ENCODE measurements around the gene PDCD1. TPM values are rescaled to one million over a fixed set of nuclear protein-coding genes. Genes with fewer than 3 reads are reported as not detected.
A peak's percentile ranks its signal among the peaks of the same experiment; 100 is the strongest.

Gene PDCD1
- total RNA-seq, 4 donors from 2014 or later, result not detected

GRCh38 chr2:241855245-241855887 lies 3.3 kb downstream of the PDCD1 start:
- peak in 1 of 2 donors; percentile 55 for DNase-seq (ENCODE audit: low spot score in 2 of 2)

DNA sequence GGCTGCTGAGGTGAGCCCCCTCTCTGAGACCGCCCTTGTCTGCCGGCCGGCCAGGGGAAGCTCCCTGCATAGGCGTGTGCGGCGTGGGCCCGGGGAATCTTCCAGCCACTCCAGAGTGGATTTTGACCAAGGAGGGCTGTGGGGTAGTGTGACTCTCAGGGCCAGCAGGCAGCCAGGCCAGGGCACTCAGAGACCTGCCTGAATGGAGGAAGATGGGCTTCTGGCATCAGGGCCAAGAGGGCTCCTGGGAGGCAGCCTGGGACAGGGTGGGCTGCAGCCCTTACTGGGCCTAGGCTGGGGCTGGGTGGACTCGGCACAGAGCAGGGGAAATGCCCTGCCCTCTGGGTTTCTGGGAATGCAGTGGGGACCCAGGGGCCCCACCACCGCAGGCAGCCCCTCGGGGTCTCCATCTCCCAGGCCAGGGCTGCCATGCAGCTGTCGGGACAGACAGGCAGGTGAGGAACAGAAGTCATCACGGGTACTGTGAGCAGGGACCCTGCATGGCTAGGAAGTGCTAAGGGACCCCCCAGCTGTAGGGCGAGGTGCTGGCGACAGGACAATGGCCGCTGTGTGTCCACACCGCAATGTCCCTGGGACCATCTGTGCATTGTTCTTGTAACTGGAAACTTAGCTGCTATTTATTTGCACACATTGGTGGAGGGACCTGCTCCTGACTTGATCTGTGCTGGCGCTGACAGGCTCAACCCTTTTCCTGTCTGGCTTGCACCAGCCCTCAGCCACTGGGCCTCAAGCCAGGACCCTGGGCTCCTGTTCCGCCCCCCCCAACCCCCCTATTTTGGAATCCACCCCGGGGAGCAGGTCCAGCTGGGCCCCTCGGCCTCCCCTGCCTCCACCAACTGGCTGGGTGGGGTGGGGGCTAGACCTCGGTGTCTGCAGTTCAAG lies 4.1 kb downstream of the PDCD1 start:
- TF ChIP-seq POLR2A (IDR thresholded peaks at IDR 0.05) (no peak), EP300 (IDR thresholded peaks at IDR 0.05) (no peak), CTCF (IDR thresholded peaks at IDR 0.05) (no peak), POLR2AphosphoS5 (IDR thresholded peaks at IDR 0.05) (no peak)
- H3K27me3 ChIP-seq, result no peaks in the 10 kb centered on the region
- WGBS, result 65% methylated on average over 10 of the region's 21 CpGs
- no peaks in the 10 kb centered on the region for H3K9me3 ChIP-seq
- H3K27ac ChIP-seq, result no peak overlapping the region
- H3K36me3 ChIP-seq, result no peaks in the 10 kb centered on the region
- DNase-seq (ENCODE audit: low spot score in 2 of 2), result peak in 1 of 2 donors; percentile 56
- H3K4me1 ChIP-seq, result peaks cover 9% of the 10 kb centered on the region
- H3K4me3 ChIP-seq, result no peak overlapping the region

More at GRCh38 chr2:241855245-241855887, 3.3 kb downstream of the PDCD1 start:
- no peak for TF ChIP-seq POLR2AphosphoS5 (IDR thresholded peaks at IDR 0.05)
- Histone ChIP-seq H3K27me3 (no peaks in the 10 kb centered on the region), H3K4me1 (peaks cover 17% of the 10 kb centered on the region), H3K27ac (no peak overlapping the region), H3K4me3 (no peak overlapping the region), H3K36me3 (no peaks in the 10 kb centered on the region), H3K9me3 (no peaks in the 10 kb centered on the region)
- WGBS, result 86% methylated on average over 12 of the region's 18 CpGs

DNA sequence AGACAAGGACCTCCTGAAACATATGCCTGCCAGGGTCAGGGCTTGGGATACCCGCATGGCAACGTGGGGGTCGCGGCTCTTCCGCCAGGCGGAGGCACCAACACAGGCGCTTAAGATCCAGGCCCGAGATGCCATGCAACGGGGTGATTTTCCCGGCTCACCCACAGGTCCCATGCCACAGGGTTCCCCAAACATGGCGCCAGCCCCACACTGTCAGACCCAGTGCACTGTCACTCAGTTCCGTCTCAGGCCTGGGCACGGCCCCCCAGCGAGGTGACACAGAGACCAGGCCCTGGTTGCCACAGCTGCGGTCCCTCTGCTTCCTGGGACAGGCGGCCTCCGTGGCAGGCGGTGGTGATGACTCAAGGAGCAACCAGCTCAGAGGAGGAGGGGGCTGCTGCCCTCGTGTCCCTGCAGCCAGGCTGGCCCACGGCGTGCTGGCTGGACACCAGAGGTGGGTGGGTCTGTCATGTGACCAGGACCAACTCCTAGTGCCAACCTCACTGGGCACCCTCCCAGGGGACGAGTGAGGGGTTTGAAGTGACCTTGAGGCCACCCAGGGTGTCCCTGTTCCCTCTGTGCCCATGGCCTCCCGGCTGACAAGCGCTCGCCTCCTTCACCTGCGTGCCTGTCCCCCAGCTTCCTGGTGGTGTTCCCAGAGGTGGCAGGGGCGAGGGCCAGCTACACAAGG lies 4.9 kb downstream of the PDCD1 start:
- Histone ChIP-seq H3K4me1 (peaks cover 2% of the 10 kb centered on the region), H3K4me3 (no peak overlapping the region), H3K27ac (no peak overlapping the region), H3K36me3 (no peaks in the 10 kb centered on the region), H3K9me3 (no peaks in the 10 kb centered on the region), H3K27me3 (no peaks in the 10 kb centered on the region)
- WGBS, result 91% methylated on average over 12 of the region's 27 CpGs
- DNase-seq (ENCODE audit: low spot score in 2 of 2), result peak; percentile 67 to 72
- no peak for TF ChIP-seq EP300 (IDR thresholded peaks at IDR 0.05)
- no peak for TF ChIP-seq CTCF (IDR thresholded peaks at IDR 0.05)
- TF ChIP-seq POLR2AphosphoS5 (IDR thresholded peaks at IDR 0.05), result no peak
- no peak for TF ChIP-seq POLR2A (IDR thresholded peaks at IDR 0.05)

DNA sequence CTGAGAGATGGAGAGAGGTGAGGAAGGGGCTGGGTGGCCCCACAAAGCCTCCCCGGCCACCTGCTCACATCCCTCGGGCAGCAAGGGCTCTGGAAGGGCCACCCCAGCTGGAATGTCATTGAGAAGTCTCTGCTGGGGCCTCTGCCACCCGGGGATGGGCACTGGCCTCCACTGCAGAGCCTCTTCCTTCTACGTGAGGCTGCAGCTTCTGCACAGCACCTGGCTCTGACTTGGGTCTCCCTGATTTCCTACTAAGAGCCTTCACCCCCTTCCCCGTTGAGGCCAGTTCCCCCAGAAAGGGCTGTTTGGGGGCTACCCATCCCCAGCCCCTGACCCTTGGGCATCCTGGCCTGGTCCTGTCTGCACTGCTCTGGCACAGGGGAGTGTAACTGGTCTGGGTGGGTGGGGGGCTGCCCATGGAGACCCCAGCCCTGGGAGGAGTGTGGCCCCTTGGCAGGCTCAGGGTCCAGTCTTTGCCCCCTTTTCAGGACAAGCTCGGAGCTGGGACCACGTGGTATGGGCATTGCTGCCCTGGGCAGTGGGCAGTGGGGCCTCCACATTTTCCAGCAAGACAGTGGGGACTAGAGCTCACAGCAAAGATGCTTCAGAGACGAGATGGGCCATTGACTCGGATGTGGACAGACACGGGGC lies 5.6 kb downstream of the PDCD1 start:
- no peaks in the 10 kb centered on the region for H3K36me3 ChIP-seq
- H3K9me3 ChIP-seq, result no peaks in the 10 kb centered on the region
- no peak overlapping the region for H3K27ac ChIP-seq
- DNase-seq (ENCODE audit: low spot score in 2 of 2), result peak in 1 of 2 donors; percentile 52
- no peak overlapping the region for H3K4me3 ChIP-seq
- 81% methylated on average over 3 of the region's 10 CpGs for WGBS
- H3K27me3 ChIP-seq, result no peaks in the 10 kb centered on the region
- H3K4me1 ChIP-seq, result no peaks in the 10 kb centered on the region
- TF ChIP-seq POLR2AphosphoS5 (IDR thresholded peaks at IDR 0.05) (no peak), POLR2A (IDR thresholded peaks at IDR 0.05) (no peak), CTCF (IDR thresholded peaks at IDR 0.05) (no peak), EP300 (IDR thresholded peaks at IDR 0.05) (no peak)

GRCh38 chr2:241852116-241852980 lies 6.3 kb downstream of the PDCD1 start:
- WGBS, result 93% methylated on average over 24 of the region's 39 CpGs
- DNase-seq (ENCODE audit: low spot score in 2 of 2), result peak in 1 of 2 donors; percentile 74
- TF ChIP-seq EP300 (IDR thresholded peaks at IDR 0.05) (no peak), POLR2AphosphoS5 (IDR thresholded peaks at IDR 0.05) (no peak), CTCF (IDR thresholded peaks at IDR 0.05) (no peak), POLR2A (IDR thresholded peaks at IDR 0.05) (no peak)
- Histone ChIP-seq H3K27me3 (no peaks in the 10 kb centered on the region), H3K4me1 (no peaks in the 10 kb centered on the region), H3K36me3 (no peaks in the 10 kb centered on the region), H3K9me3 (no peaks in the 10 kb centered on the region), H3K4me3 (no peak overlapping the region), H3K27ac (no peak overlapping the region)

Measured in suprapubic skin (tissue), 4 donors.